ENCODE measurements around the gene BRPF1.

GRCh38 chr3:9697892-9698291 is 33.6 kb upstream of the BRPF1 start:
- no peak for TF ChIP-seq CTCF (conservative IDR thresholded peaks at IDR 0.05; ENCODE audit: low read length)
- no peak for TF ChIP-seq EZH2phosphoT487 (IDR thresholded peaks at IDR 0.05; ENCODE audit: borderline replicate concordance, low read depth, low read length)
